A549 treated with dexamethasone at 1 μM for 4 hours (cell line): ENCODE data around the gene KIFC3. TPM values are rescaled to one million over a fixed set of nuclear protein-coding genes. Genes with fewer than 3 reads are reported as not detected.

Source experiments
- total RNA-seq: library from RNA; stranded (reverse); fragments of 200-300 nt; extraction: Qiagen RNA extraction; gene quantifications from 5 replicates; pipeline ENCODE4 v1.2.3, GENCODE V29; 2022

KIFC3 gene
- total RNA-seq = 96.7 to 124 TPM (median 119 TPM) in 5 replicates

GRCh38 chr16:57802341-57803133 lies at the start of gene KIFC3:
KIFC3 (minus strand) TSS chr16:57802491; CDS start chr16:57798243, 4,248 bp downstream.

GRCh38 chr16:57735755-57736418 lies 66.4 kb downstream of the KIFC3 start, which contains the start of gene KATNB1:
KATNB1 (plus strand) TSS chr16:57735770; CDS start chr16:57737244, 1,474 bp downstream.

Other genes starting within 250 kb of the KIFC3 start
- gene ADGRG1, start 173.9 kb downstream of the KIFC3 start, total RNA-seq = 130 to 241 TPM (median 206 TPM) in 5 replicates
- gene ADGRG3, start 134.2 kb downstream of the KIFC3 start, total RNA-seq = 0.43 to 0.71 TPM (median 0.62 TPM) in 5 replicates
- 0.04 to 0.06 TPM in 2 of 5 replicates, not detected in the others for gene DRC7, start 107.7 kb downstream of the KIFC3 start, total RNA-seq
- 14.2 to 17.7 TPM (median 16.1 TPM) in 5 replicates for gene KATNB1, start 66.7 kb downstream of the KIFC3 start, total RNA-seq
- gene CNGB1, start 168.6 kb upstream of the KIFC3 start, total RNA-seq = 0.06 to 0.12 TPM (median 0.09 TPM) in 5 replicates
- 9.1 to 14.8 TPM (median 12.9 TPM) in 5 replicates for gene ZNF319, start 198.2 kb upstream of the KIFC3 start, total RNA-seq
- gene USB1, start 198.9 kb upstream of the KIFC3 start, total RNA-seq = 74.0 to 84.9 TPM (median 81.9 TPM) in 5 replicates
- gene MMP15, start 223.3 kb upstream of the KIFC3 start, total RNA-seq = 43.1 to 66.9 TPM (median 61.5 TPM) in 5 replicates